ENCODE results near the gene C19orf33.
"Not testable (repeated sequence)": the region's sequence is repeated elsewhere in the genome, so short reads cannot be mapped to it uniquely, and the experiment has no call there.

C19orf33 gene

DNA sequence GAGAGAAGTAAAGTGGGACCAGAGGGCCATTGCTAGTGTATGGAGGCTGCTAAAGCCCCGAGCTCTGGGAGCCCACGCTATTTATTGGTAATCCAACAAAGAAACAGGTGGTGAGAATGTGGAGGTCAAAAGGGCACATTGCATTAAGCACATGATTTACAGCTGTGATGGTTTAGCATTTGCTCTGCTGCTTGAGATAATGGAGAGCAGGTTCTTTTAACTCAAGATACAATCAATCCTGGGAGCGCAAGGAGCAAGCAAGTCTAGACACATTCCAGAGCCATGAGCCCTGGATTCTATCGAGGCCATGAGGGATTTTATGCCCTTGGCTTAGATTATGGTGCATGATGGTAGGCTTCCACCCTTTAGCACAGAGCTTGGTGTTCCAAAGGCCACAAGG lies 35.0 kb downstream of the C19orf33 start:
- not testable (repeated sequence) for DNase-seq (ENCODE audit: low read depth)

DNA sequence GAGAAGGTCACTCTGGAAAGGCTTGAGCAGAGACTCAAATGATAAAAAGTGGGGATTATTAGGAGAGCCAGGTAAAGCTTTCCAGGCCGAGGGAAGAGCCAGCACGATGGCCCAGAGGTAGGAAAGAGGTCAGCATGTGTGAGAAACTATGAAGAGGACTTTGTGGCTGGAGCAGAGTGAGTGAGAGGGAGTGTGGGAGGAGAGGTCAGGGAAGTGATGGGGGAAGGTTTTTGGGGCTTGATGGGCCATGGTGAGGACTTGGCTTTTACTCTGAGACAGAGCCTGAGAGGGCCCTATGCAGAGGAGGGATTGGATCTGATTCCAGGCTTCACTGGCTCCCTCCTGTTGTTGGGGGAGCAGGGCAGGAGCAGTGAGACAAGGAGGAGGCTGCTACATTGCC lies 36.9 kb downstream of the C19orf33 start:
- no peak for DNase-seq (ENCODE audit: low read depth)

DNA sequence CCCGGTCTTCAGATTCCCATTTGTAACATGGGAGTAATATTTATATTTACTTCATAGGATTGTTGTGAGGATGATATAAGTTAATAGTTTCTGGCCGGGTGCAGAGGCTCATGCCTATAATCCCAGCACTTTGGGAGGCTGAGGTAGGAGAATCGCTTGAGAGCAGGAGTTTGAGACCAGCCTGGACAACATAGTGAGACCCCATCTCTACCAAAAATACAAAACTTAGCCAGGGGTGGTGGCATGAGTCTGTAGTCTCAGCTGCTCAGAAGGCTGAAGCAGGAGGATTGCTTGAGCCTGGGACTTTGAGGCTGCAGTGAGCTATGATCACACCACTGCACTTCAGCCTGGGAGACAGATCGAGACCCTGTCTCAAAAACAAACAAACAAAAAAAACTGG lies 42.8 kb downstream of the C19orf33 start:
- DNase-seq (ENCODE audit: low read depth): no peak

DNA sequence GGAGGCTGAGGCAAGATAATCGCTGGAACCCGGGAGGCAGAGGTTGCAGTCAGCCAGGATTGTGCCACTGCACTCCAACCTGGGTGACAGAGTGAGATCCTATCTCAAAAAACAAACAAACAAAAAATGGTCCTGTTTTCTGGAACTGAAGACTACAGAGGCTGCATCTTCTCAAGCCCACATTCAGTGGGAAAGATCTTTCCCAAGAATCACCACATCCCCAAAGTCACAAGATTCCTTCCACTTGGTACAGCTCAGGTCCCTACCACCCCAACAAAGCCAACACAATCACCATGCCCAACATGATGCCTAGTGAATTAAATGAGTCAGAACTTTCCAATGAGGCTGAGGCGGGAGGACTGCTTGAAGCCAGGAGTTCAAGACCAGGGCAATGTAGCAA lies 46.8 kb downstream of the C19orf33 start:
- DNase-seq (ENCODE audit: low read depth): no peak

- DNase-seq (ENCODE audit: low read depth): no peak
These were observed 47.9 kb downstream of the C19orf33 start for GRCh38 chr19:38351865-38352395.

- no peak for DNase-seq (ENCODE audit: low read depth)
These were observed 48.6 kb downstream of the C19orf33 start for GRCh38 chr19:38352611-38353010.
